ENCODE results near the gene SLC17A4. TPM values are rescaled to one million over a fixed set of nuclear protein-coding genes. Genes with fewer than 3 reads are reported as not detected.

Gene SLC17A4
- polyA plus RNA-seq, 2 of the 4 experiments (the other 2 are of a cell fraction): 0.04 to 0.05 TPM

DNA sequence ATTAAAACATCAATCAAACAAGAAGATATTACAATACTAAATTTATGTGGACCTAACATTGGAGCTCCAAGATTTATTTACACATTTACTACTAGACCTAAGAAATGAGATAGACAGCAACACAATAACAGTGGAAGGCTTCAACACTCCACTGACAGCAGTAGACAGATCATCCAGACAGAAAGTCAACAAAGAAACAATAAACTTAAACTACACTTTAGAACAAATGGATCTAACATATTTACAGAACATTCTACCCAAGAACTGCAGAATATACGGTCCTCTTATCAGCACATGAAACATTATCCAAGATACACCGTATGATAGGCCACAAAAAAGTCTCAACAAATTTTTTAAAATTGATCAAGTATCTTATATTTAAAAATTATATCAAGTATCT, 50.3 kb downstream of the SLC17A4 start:
- H3K4me1 ChIP-seq: no peaks in the 10 kb centered on the region
- no peak for ATAC-seq
- DNase-seq (ENCODE audit: low read depth in 1 of 2, low spot score in 1 of 2): no peak
- TF ChIP-seq ZC3H11A (IDR thresholded peaks at IDR 0.05): no peak
- TF ChIP-seq MYC (IDR thresholded peaks at IDR 0.05; ENCODE audit: borderline replicate concordance, low read length): no peak
- no peak for TF ChIP-seq FOSB (CRISPR knock-in tag; IDR thresholded peaks at IDR 0.05)
- no peak for TF ChIP-seq EP300 (IDR thresholded peaks at IDR 0.05)
- TF ChIP-seq RNF2 (IDR thresholded peaks at IDR 0.05; ENCODE audit: borderline replicate concordance, low read depth): no peak
- TF ChIP-seq HOXB13 (CRISPR knock-in tag; IDR thresholded peaks at IDR 0.05; ENCODE audit: low read depth): no peak
- TF ChIP-seq TFCP2L1 (CRISPR knock-in tag; IDR thresholded peaks at IDR 0.05): no peak
- TF ChIP-seq MAX (IDR thresholded peaks at IDR 0.05): no peak
- no peak for TF ChIP-seq HOXA7 (CRISPR knock-in tag; IDR thresholded peaks at IDR 0.05)
- no peak for FAIRE-seq
- ChIA-PET POLR2A (no interaction called here), CTCF (no interaction called here)
- no peak overlapping the region for H3K4me3 ChIP-seq
- no peak overlapping the region for H3K27ac ChIP-seq
- no peaks in the 10 kb centered on the region for H3K9me3 ChIP-seq
- no peak overlapping the region for H3K4me2 ChIP-seq
- WGBS (ENCODE audit: missing lambda C conversion rate): 64% methylated on average over 2 of the region's 2 CpGs

- Histone ChIP-seq H3K4me1 (no peaks in the 10 kb centered on the region), H3K9me3 (no peaks in the 10 kb centered on the region), H3K4me2 (no peak overlapping the region), H3K27ac (no peak overlapping the region), H3K4me3 (no peak overlapping the region)
- ChIA-PET POLR2A (no interaction called here), CTCF (no interaction called here)
- no peak for DNase-seq (ENCODE audit: low read depth in 1 of 2, low spot score in 1 of 2)
- FAIRE-seq: no peak
- ATAC-seq: no peak
- TF ChIP-seq GATA3 (IDR thresholded peaks at IDR 0.05; ENCODE audit: borderline replicate concordance): no peak
- TF ChIP-seq TP53 (CRISPR knock-in tag; IDR thresholded peaks at IDR 0.05): no peak
- no peak for TF ChIP-seq FOSB (CRISPR knock-in tag; IDR thresholded peaks at IDR 0.05)
- no peak for TF ChIP-seq ELK1 (IDR thresholded peaks at IDR 0.05; ENCODE audit: low read depth, low read length)
- TF ChIP-seq HOXA7 (CRISPR knock-in tag; IDR thresholded peaks at IDR 0.05): no peak
- TF ChIP-seq HDAC2 (IDR thresholded peaks at IDR 0.05): no peak
- TF ChIP-seq RAD21 (conservative IDR thresholded peaks at IDR 0.05 in 1 of 2, IDR thresholded peaks at IDR 0.05 in 1 of 2): no peak
- no peak for TF ChIP-seq JUNB (IDR thresholded peaks at IDR 0.05)
- no peak for TF ChIP-seq CBX8 (IDR thresholded peaks at IDR 0.05)
- TF ChIP-seq RFX5 (IDR thresholded peaks at IDR 0.05): no peak
- no peak for TF ChIP-seq MYC (IDR thresholded peaks at IDR 0.05; ENCODE audit: borderline replicate concordance, low read length)
- TF ChIP-seq HEYL (CRISPR knock-in tag; IDR thresholded peaks at IDR 0.05): no peak
- TF ChIP-seq KDM1A (IDR thresholded peaks at IDR 0.05; ENCODE audit: low read depth): no peak
- TF ChIP-seq CEBPB (IDR thresholded peaks at IDR 0.05): no peak
- no peak for TF ChIP-seq KDM5A (IDR thresholded peaks at IDR 0.05)
- WGBS (ENCODE audit: missing lambda C conversion rate): 20% methylated on average over 3 of the region's 3 CpGs
Measured at GRCh38 chr6:25815194-25815593, 60.7 kb downstream of the SLC17A4 start.

GRCh38 chr6:25816252-25816651, 61.7 kb downstream of the SLC17A4 start:
- no peak for ATAC-seq

More at GRCh38 chr6:25816252-25816651, 61.7 kb downstream of the SLC17A4 start:
- DNase-seq (ENCODE audit: low read depth in 1 of 2, low spot score in 1 of 2) (no peak), FAIRE-seq (no peak)
- CTCF ChIA-PET: no interaction called here
- no CpG with 5 or more reads among the region's 2 CpGs for WGBS (ENCODE audit: missing lambda C conversion rate)
- H3K27ac ChIP-seq: no peak overlapping the region
- POLR2A ChIA-PET: no interaction called here
- TF ChIP-seq SREBF2 (IDR thresholded peaks at IDR 0.05) (no peak), FOXS1 (CRISPR knock-in tag; IDR thresholded peaks at IDR 0.05) (no peak), USF2 (IDR thresholded peaks at IDR 0.05) (no peak)
- H3K9me3 ChIP-seq: no peaks in the 10 kb centered on the region
- no peaks in the 10 kb centered on the region for H3K4me1 ChIP-seq
- no peak overlapping the region for H3K4me3 ChIP-seq
- H3K4me2 ChIP-seq: no peak overlapping the region

Measured in A549 (cell line).